ENCODE measurements around the gene IQSEC1.

DNA sequence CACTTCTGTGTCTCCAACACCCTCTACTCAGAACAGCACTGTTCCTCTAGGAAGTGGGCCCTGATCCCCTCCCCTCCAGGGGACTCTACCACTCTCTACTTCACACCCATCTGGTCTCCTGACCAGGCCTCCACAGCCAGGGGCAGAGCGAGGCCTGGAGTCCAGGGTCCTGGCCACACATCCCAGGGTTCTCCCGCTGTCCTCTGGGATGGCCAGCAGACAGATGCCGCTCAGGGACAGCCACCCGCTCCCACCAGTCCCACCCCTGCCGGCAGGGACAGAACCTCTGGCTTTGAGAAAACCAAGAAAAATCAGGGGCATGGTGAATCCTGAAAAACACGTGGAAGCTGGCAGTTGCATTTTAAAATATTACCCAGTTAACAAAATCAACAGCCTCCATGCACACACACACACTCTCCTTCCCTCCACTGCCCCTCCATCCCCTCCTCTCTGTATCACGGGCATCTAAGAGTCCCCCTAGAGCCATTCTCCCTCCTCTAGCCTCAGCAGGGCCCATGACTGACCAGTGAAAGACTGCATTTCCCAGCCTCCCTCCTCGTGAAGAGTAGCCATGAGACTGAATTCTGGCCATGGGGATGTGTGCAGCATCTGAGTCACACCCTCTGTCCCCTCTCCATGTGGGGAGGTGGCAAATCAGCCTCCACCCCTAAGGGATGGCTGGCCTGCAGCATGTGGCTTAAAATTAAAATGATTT, 32.1 kb upstream of the IQSEC1 start:
- no peak for TF ChIP-seq POLR2A (IDR thresholded peaks at IDR 0.05)
- TF ChIP-seq, protein P1, sequence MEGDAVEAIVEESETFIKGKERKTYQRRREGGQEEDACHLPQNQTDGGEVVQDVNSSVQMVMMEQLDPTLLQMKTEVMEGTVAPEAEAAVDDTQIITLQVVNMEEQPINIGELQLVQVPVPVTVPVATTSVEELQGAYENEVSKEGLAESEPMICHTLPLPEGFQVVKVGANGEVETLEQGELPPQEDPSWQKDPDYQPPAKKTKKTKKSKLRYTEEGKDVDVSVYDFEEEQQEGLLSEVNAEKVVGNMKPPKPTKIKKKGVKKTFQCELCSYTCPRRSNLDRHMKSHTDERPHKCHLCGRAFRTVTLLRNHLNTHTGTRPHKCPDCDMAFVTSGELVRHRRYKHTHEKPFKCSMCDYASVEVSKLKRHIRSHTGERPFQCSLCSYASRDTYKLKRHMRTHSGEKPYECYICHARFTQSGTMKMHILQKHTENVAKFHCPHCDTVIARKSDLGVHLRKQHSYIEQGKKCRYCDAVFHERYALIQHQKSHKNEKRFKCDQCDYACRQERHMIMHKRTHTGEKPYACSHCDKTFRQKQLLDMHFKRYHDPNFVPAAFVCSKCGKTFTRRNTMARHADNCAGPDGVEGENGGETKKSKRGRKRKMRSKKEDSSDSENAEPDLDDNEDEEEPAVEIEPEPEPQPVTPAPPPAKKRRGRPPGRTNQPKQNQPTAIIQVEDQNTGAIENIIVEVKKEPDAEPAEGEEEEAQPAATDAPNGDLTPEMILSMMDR (IDR thresholded peaks at IDR 0.05): no peak
- TF ChIP-seq POLR2AphosphoS5 (IDR thresholded peaks at IDR 0.05): no peak

Data from breast epithelium (tissue), 3 donors.